ENCODE data around the gene MAPK6. TPM values are rescaled to one million over a fixed set of nuclear protein-coding genes. Genes with fewer than 3 reads are reported as not detected.
A peak's percentile ranks its signal among the peaks of the same experiment; 100 is the strongest.
"Not testable (repeated sequence)": the region's sequence is repeated elsewhere in the genome, so short reads cannot be mapped to it uniquely, and the experiment has no call there.

Gene MAPK6
- polyA plus RNA-seq = 5.8 TPM

- no peaks in the 10 kb centered on the region for H3K27me3 Mint-ChIP-seq
- H3K4me3 Mint-ChIP-seq = peak within 1 kb of the TSS; percentile 96 to 99 (median 99)
- H3K36me3 Mint-ChIP-seq = peaks cover 3% of the 10 kb centered on the region
- peaks cover 26 to 31% (median 28%) of the 10 kb centered on the region in 3 donors for H3K4me1 Mint-ChIP-seq
- H3K27ac Mint-ChIP-seq = peak within 1 kb of the TSS; percentile 97 to 99 (median 98)
- no peaks in the 10 kb centered on the region for H3K9me3 Mint-ChIP-seq
Observed at GRCh38 chr15:52018693-52019393, at the start of gene MAPK6. MAPK6 (plus strand) TSS chr15:52019219; CDS start chr15:52046461, 27,242 bp downstream.

DNA sequence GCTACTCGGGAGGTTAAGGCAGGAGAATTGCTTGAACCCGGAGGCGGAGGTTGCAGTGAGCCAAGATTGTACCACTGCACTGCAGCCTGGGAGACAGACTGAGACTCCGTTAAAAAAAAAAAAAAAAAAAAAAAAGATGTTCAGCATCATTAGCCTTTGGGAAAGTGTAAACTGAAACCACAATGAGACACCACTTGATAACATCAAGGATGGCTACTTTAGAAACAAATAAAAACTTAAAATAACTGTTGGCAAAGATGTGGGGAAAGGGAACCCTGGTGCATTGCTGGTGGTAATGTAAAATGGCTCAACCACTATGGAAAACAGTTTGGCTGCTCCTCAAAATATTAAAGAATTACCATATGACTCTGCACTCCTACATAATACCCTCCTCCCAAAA lies 49.3 kb upstream of the MAPK6 start:
- peaks cover 18 to 33% (median 24%) of the 10 kb centered on the region in 3 donors for H3K4me1 Mint-ChIP-seq
- H3K4me3 Mint-ChIP-seq = peak overlapping the region in 3 of 4 donors; percentile 32 to 92 (median 57)
- peak overlapping the region in 2 of 3 donors; percentile 66 to 85 for H3K27ac Mint-ChIP-seq
- H3K27me3 Mint-ChIP-seq = peaks cover 2% of the 10 kb centered on the region
- H3K9me3 Mint-ChIP-seq = peaks cover 2 to 12% (median 7%) of the 10 kb centered on the region in 3 donors
- H3K36me3 Mint-ChIP-seq = peaks cover 13% of the 10 kb centered on the region

DNA sequence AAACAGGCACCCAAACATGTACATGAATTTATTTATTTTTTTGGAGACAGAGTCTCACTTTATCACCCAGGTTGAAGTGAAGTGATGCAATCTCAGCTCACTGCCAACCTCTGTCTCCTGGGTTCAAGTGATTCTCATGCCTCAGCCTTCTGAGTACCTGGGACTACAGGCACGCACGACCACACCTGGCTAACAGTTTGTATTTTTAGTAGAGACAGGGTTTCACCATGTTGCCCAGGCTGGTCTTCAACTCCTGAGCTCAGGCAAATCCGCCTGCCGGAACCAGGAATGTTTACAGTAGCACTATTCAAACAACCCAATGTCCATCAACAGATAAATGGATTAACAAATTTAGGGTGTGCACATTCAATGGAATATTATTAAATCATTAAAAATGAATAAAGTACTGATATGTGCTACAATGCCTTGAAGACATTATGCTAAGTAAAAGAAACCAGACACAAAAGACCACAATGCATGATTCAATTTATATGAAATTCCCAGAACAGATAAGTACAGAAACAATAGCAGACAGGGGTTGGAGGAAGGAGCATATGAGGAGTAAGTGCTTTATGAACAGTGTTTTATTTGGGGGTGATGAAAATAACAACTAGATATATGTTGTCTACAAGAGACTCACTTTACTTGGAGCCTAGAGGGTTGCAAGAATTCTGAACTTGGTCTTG lies 48.7 kb upstream of the MAPK6 start:
- H3K9me3 Mint-ChIP-seq = peaks cover 2 to 12% (median 7%) of the 10 kb centered on the region in 3 donors
- H3K36me3 Mint-ChIP-seq = peaks cover 11% of the 10 kb centered on the region
- peaks cover 18 to 31% (median 24%) of the 10 kb centered on the region in 3 donors for H3K4me1 Mint-ChIP-seq
- H3K27ac Mint-ChIP-seq = peak overlapping the region in 2 of 3 donors; percentile 85 to 99
- peak overlapping the region; percentile 92 to 99 (median 98) for H3K4me3 Mint-ChIP-seq
- H3K27me3 Mint-ChIP-seq = peaks cover 2% of the 10 kb centered on the region

GRCh38 chr15:51971032-51971374 lies 48.0 kb upstream of the MAPK6 start:
- Mint-ChIP-seq H3K36me3 (peaks cover 9% of the 10 kb centered on the region), H3K27me3 (peaks cover 2% of the 10 kb centered on the region), H3K27ac (peak overlapping the region; percentile 85 to 99 (median 99)), H3K4me1 (peaks cover 13 to 26% (median 24%) of the 10 kb centered on the region in 3 donors), H3K9me3 (peaks cover 2 to 11% (median 7%) of the 10 kb centered on the region in 3 donors), H3K4me3 (peak overlapping the region; percentile 92 to 99 (median 98))

GRCh38 chr15:51971375-51972133 lies 47.5 kb upstream of the MAPK6 start, which contains the start of gene LEO1:
LEO1 (minus strand) TSS chr15:51971778; CDS start chr15:51971745, 33 bp downstream.
- Mint-ChIP-seq H3K27me3 (peaks cover 2% of the 10 kb centered on the region), H3K27ac (peak within 1 kb of the TSS; percentile 85 to 99 (median 99)), H3K4me3 (peak within 1 kb of the TSS; percentile 92 to 99 (median 98)), H3K4me1 (peaks cover 13 to 22% (median 20%) of the 10 kb centered on the region in 3 donors), H3K9me3 (peaks cover 2 to 8% (median 7%) of the 10 kb centered on the region in 3 donors), H3K36me3 (peaks cover 10% of the 10 kb centered on the region)

GRCh38 chr15:51973220-51973619 lies 45.8 kb upstream of the MAPK6 start:
- H3K27me3 Mint-ChIP-seq = peaks cover 2% of the 10 kb centered on the region
- no peaks in the 10 kb centered on the region for H3K9me3 Mint-ChIP-seq
- H3K4me3 Mint-ChIP-seq = peak overlapping the region in 2 of 4 donors; percentile 28 to 41
- peaks cover 11 to 19% (median 16%) of the 10 kb centered on the region in 3 donors for H3K4me1 Mint-ChIP-seq
- peaks cover 3% of the 10 kb centered on the region for H3K36me3 Mint-ChIP-seq
- peak overlapping the region in 1 of 3 donors; percentile 52 for H3K27ac Mint-ChIP-seq

DNA sequence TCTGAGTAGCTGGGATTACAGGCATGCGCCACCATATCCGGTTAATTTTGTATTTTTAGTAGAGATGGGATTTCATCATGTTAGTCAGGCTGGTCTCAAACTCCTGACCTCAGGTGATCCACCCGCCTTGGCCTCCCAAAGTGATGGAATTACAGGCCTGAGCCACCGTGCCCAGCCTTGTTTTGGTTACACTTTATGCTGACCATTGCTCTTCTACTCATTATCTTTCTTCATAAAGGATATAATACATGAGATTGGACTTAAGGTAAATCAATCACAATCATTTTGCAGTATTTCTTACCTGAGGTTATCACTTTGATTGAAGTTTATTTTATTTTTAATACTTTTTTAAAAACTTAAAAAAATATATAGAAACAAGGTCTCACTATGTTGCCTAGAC lies 45.2 kb upstream of the MAPK6 start:
- Mint-ChIP-seq H3K9me3 (no peaks in the 10 kb centered on the region), H3K27ac (no peak overlapping the region), H3K4me1 (peaks cover 11 to 19% (median 16%) of the 10 kb centered on the region in 3 donors), H3K27me3 (peaks cover 2% of the 10 kb centered on the region), H3K4me3 (peak overlapping the region in 2 of 4 donors; percentile 5 to 28), H3K36me3 (peaks cover 3% of the 10 kb centered on the region)

DNA sequence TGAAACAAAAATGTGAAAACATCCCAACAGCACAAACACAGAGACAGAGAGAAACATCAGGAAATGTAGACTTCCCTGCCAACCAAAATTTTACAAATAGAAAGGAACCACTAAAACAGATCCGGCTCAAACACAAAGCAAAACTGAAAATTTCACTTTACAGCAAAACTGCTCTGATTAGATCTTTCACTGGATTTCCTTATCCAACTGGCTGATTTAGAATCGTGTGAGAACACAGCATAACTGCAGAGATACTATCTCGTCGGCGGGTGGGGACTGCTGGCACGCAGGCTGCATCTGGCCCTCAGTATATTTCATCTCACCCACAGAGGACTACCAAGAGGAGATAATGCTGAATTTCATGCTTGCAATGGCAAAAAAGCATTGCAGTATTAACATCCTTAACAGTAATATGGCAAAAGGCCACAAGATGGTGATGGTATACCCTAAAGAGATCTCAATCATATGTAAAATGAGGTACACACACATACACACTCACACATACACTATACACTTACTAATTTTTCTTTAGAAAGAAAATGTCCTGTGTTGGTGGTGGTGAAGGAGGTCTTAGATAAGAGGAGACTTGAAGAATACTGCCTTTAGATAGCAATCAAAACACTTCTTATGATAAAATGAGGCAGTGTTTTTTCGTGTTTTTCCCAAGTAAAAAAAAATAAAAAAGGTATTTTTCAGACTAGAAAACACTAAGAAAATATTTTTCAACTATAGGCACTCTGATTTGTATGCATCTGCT lies 36.8 kb upstream of the MAPK6 start:
- Mint-ChIP-seq H3K36me3 (no peaks in the 10 kb centered on the region), H3K27ac (no peak overlapping the region), H3K4me1 (peaks cover 3 to 9% (median 6%) of the 10 kb centered on the region in 3 donors), H3K4me3 (peak overlapping the region in 2 of 4 donors; percentile 51 to 55), H3K9me3 (no peaks in the 10 kb centered on the region), H3K27me3 (no peaks in the 10 kb centered on the region)

DNA sequence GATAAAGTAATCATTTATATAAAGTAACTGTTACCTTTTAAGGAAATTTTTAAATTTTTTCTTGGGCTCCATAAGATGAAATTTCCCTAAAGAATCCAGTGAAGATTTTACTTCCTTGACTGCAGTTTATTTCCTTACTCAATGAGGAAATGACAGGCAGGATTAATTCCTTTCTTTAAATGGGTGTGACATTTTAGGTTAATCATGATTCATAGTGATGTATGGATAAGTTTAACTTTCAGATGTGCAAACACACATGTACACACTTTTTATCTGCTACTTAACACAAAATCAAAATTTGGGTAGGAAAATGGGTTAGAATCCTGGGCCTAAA lies 36.3 kb upstream of the MAPK6 start:
- Mint-ChIP-seq H3K4me3 (no peak overlapping the region), H3K27ac (no peak overlapping the region), H3K27me3 (no peaks in the 10 kb centered on the region), H3K9me3 (no peaks in the 10 kb centered on the region), H3K4me1 (peaks cover 3 to 9% (median 6%) of the 10 kb centered on the region in 3 donors), H3K36me3 (no peaks in the 10 kb centered on the region)

DNA sequence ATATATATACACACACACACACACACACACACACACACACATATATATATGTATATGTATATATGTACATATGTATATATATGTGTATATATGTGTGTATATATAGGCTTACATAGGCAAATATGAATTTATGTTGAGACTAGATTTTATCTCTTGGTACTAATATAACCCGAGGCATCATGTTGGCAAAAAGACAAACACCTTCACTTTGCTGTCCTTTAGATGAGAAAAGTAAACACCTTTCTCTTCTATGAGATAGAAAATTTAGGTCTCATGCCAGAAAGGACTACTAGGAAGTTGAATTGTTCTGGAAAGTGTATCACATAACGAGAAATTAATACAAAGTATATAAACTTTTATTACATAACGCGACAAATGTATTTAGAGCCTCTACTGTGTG lies 27.9 kb upstream of the MAPK6 start:
- no peak overlapping the region for H3K4me3 Mint-ChIP-seq
- H3K9me3 Mint-ChIP-seq = no peaks in the 10 kb centered on the region
- no peaks in the 10 kb centered on the region for H3K4me1 Mint-ChIP-seq
- H3K27ac Mint-ChIP-seq = no peak overlapping the region
- no peaks in the 10 kb centered on the region for H3K36me3 Mint-ChIP-seq
- no peaks in the 10 kb centered on the region for H3K27me3 Mint-ChIP-seq

DNA sequence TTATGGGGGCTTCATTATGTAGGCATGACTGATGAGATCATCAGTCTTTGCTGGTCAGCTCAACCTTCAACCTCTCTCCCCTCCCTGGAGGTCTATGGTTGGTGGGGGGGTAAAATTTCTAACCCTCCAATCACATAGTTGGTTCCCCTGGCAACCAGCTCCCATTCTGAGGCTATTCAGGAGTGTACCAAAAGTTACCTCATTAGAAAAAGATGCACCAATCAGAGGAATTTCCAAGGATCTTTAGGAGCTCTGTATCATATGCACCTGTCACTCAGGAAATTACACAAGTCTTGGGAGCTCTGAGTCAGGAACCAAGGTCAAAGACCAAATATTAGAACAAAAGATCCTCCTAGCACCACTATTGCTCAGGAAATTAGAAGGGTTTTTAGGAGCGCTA lies 26.1 kb upstream of the MAPK6 start:
- Mint-ChIP-seq H3K9me3 (no peaks in the 10 kb centered on the region), H3K4me3 (no peak overlapping the region), H3K4me1 (no peaks in the 10 kb centered on the region), H3K27ac (no peak overlapping the region), H3K36me3 (no peaks in the 10 kb centered on the region), H3K27me3 (no peaks in the 10 kb centered on the region)

DNA sequence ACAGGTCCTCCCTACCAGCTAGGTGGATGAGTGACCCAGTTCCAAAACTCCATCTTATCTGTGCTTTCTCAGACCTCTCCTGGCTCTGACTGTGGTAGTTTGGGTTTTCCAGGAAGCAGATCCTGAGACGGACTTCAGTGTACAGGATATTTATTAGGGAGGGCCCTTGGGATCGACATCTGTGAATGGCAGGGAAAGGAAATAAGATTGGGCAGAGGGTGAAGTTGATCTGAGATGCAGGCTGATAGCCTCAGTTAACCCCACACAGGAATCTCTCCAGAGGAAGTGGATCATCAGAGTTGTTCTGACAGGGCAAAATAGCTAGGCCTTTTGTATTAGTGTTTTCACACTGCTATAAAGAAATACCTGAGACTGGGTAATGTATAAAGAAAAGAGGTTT lies 16.7 kb upstream of the MAPK6 start:
- H3K4me3 Mint-ChIP-seq = peak overlapping the region in 1 of 4 donors; percentile 52

GRCh38 chr15:52003089-52003488 lies 15.9 kb upstream of the MAPK6 start:
- not testable (repeated sequence) for H3K27me3 Mint-ChIP-seq, H3K4me3 Mint-ChIP-seq, H3K9me3 Mint-ChIP-seq, H3K36me3 Mint-ChIP-seq, H3K27ac Mint-ChIP-seq
- peaks cover 22 to 29% (median 22%) of the 10 kb centered on the region in 3 donors for H3K4me1 Mint-ChIP-seq

More for the DNA sequence above, 16.7 kb upstream of the MAPK6 start:
- Mint-ChIP-seq H3K27me3 (no peaks in the 10 kb centered on the region), H3K9me3 (peaks cover 0 to 5% (median 0%) of the 10 kb centered on the region in 3 donors), H3K4me1 (peaks cover 18 to 27% (median 19%) of the 10 kb centered on the region in 3 donors), H3K36me3 (no peaks in the 10 kb centered on the region), H3K27ac (peak overlapping the region in 2 of 3 donors; percentile 7 to 78)

- Mint-ChIP-seq H3K27ac (no peak overlapping the region), H3K9me3 (peaks cover 0 to 5% (median 0%) of the 10 kb centered on the region in 3 donors), H3K36me3 (no peaks in the 10 kb centered on the region), H3K4me1 (peaks cover 28 to 35% (median 28%) of the 10 kb centered on the region in 3 donors), H3K4me3 (peak overlapping the region in 1 of 4 donors; percentile 65), H3K27me3 (no peaks in the 10 kb centered on the region)
Observed at GRCh38 chr15:52003710-52004109, 15.3 kb upstream of the MAPK6 start.
